GM12878 (cell line): Measurements from ENCODE around the gene MST1R. TPM values are rescaled to one million over a fixed set of nuclear protein-coding genes. Genes with fewer than 3 reads are reported as not detected.

Experiments used
- ATAC-seq: fragments of 200-7000 bp; cut with Tn5 transposase; 3 replicates; pipeline ENCODE4 v1.9.1; 2020; ENCODE audit warnings: mild to moderate bottlenecking, moderate library complexity
- BruUV-seq: library from RNA; stranded (reverse); fragments of 400-500 nt; replicated peaks from 2 replicates; lab custom pipeline; 2021; lab: Mats Ljungman, UMichigan
- CTCF ChIA-PET: fragments of 300-600 bp; sonication (Branson Sonifier 250); formaldehyde crosslinking; extraction: SDS; loops from one replicate; lab custom pipeline; 2021; ENCODE audit warnings: inconsistent platforms; lab: Yijun Ruan, JAX
- POLR2A ChIA-PET: fragments of 350-600 bp; formaldehyde crosslinking; extraction: SDS; loops from one replicate; lab custom pipeline; 2021; ENCODE audit warnings: inconsistent platforms; lab: Charles Lee
- RAD21 ChIA-PET: fragments of 300-600 bp; sonication (Branson Sonifier 250); formaldehyde crosslinking; loops from one replicate; lab custom pipeline; 2023; ENCODE audit warnings: antibody characterized with exemption; ENCODE audit not compliant: unreplicated experiment; lab: Charles Lee
- SMC1A ChIA-PET: fragments of 300-600 bp; sonication (Branson Sonifier 250); formaldehyde crosslinking; loops from one replicate; lab custom pipeline; 2023; ENCODE audit not compliant: unreplicated experiment, uncharacterized antibody; lab: Charles Lee
- DNase-seq: peaks from one replicate; pipeline ENCODE4 v3.0.0-alpha.2; 2011; ENCODE audit warnings: low read depth, low spot score
- FAIRE-seq: peaks from 3 replicates; lab custom pipeline; 2011; peaks lifted over from hg19 to GRCh38; lab: Jason Lieb, UNC
- H2AFZ ChIP-seq: 2 replicates; pipeline ENCODE4 v1.6.0; 2011; ENCODE audit warnings: low read depth, low read length, control low read depth; ENCODE audit not compliant: control insufficient read depth
- H3K27ac ChIP-seq: 2 replicates; pipeline ENCODE4 v1.5.1; 2011; ENCODE audit warnings: control low read depth; ENCODE audit not compliant: control insufficient read depth, insufficient read depth
- H3K27me3 ChIP-seq, 2 experiments: replicated peaks in 1 of 2; 2 replicates each; pipeline versions ENCODE4 v1.6.0 to v1.6.1; 2011; ENCODE audit warnings: low read length in 1 of 2; ENCODE audit not compliant: control insufficient read depth in 2 of 2, insufficient read depth in 2 of 2
- H3K36me3 ChIP-seq, 2 experiments: 2 replicates each; pipeline ENCODE4 v1.5.1; 2011; ENCODE audit warnings: low read length in 1 of 2; ENCODE audit not compliant: control insufficient read depth in 2 of 2, insufficient read depth in 2 of 2
- H3K4me1 ChIP-seq: 2 replicates; pipeline ENCODE4 v1.6.1; 2011; ENCODE audit warnings: mild to moderate bottlenecking, low read length, moderate library complexity, mixed read lengths; ENCODE audit not compliant: control insufficient read depth, insufficient read depth
- H3K4me2 ChIP-seq: 2 replicates; pipeline ENCODE4 v1.6.0; 2011; ENCODE audit warnings: control low read depth; ENCODE audit not compliant: control insufficient read depth, insufficient read depth
- H3K4me3 ChIP-seq: fragments of 200-600 bp; sonication (generic); 2 replicates; pipeline ENCODE4 v1.5.1; 2016
- H3K79me2 ChIP-seq: 2 replicates; pipeline ENCODE4 v1.6.0; 2011; ENCODE audit warnings: low read length; ENCODE audit not compliant: control insufficient read depth, insufficient read depth
- H3K9ac ChIP-seq: 2 replicates; pipeline ENCODE4 v1.8.0; 2011; ENCODE audit warnings: low read length, control low read depth, mixed read lengths; ENCODE audit not compliant: control insufficient read depth, insufficient read depth
- H3K9me3 ChIP-seq: replicated peaks from 3 replicates; pipeline ENCODE4 v1.5.1; 2011; ENCODE audit warnings: mild to moderate bottlenecking, low read length; ENCODE audit not compliant: control insufficient read depth, insufficient read depth
- H4K20me1 ChIP-seq: 2 replicates; pipeline ENCODE4 v1.6.0; 2011; ENCODE audit not compliant: control insufficient read depth, insufficient read depth
- EZH2 ChIP-seq: IDR thresholded peaks from 2 replicates; pipeline ENCODE4 v1.6.1; 2012; ENCODE audit warnings: low read depth, mild to moderate bottlenecking, control low read depth, inconsistent platforms, low read length, borderline replicate concordance; ENCODE audit not compliant: control insufficient read depth
- IKZF1 ChIP-seq: fragments of 450-650 bp; conservative IDR thresholded peaks from 2 replicates; pipeline ENCODE4 v1.6.1; 2017; ENCODE audit warnings: antibody characterized with exemption, mild to moderate bottlenecking
- IKZF2 ChIP-seq, 2 experiments: fragments of 450-650 bp; IDR thresholded peaks; 2 replicates each; pipeline ENCODE4 v1.6.1; 2017; ENCODE audit warnings: mild to moderate bottlenecking in 2 of 2, moderate library complexity in 2 of 2
- IRF4 ChIP-seq: IDR thresholded peaks from 2 replicates; pipeline ENCODE4 v1.6.1; 2011; ENCODE audit warnings: low read depth, low read length
- LARP7 ChIP-seq: fragments of 450-650 bp; IDR thresholded peaks from 2 replicates; pipeline ENCODE4 v1.6.1; 2017; ENCODE audit warnings: mild to moderate bottlenecking
- MTA2 ChIP-seq: fragments of 450-650 bp; IDR thresholded peaks from 2 replicates; pipeline ENCODE4 v1.6.1; 2016; ENCODE audit warnings: low read depth, mild to moderate bottlenecking, moderate library complexity
- MTA3 ChIP-seq: IDR thresholded peaks from 2 replicates; pipeline ENCODE4 v1.6.1; 2012; ENCODE audit warnings: low read length, inconsistent platforms, borderline replicate concordance
- MXI1 ChIP-seq: fragments of 150-350 bp; IDR thresholded peaks from 2 replicates; pipeline ENCODE4 v1.6.1; 2011; ENCODE audit warnings: low read depth, mild to moderate bottlenecking, inconsistent platforms, low read length, improper control_type of control experiment
- NFYB ChIP-seq: IDR thresholded peaks from 2 replicates; pipeline ENCODE4 v1.6.1; 2011; ENCODE audit warnings: low read depth, mild to moderate bottlenecking, low read length, improper control_type of control experiment, moderate library complexity; ENCODE audit not compliant: insufficient read depth
- NR2C2 ChIP-seq: IDR thresholded peaks from 2 replicates; pipeline ENCODE4 v1.6.1; 2011; ENCODE audit warnings: borderline replicate concordance, low read depth; ENCODE audit not compliant: control insufficient read depth, insufficient read length
- PML ChIP-seq: IDR thresholded peaks from 2 replicates; pipeline ENCODE4 v1.6.1; 2012; ENCODE audit warnings: low read length, inconsistent platforms
- POLR2AphosphoS2 ChIP-seq: IDR thresholded peaks from 2 replicates; pipeline ENCODE4 v1.6.1; 2011; ENCODE audit warnings: low read depth, mild to moderate bottlenecking, low read length, improper control_type of control experiment, moderate library complexity
- RAD21 ChIP-seq: IDR thresholded peaks from 2 replicates; pipeline ENCODE4 v1.6.1; 2011; ENCODE audit warnings: mild to moderate bottlenecking, low read depth, low read length, moderate library complexity; ENCODE audit not compliant: insufficient read depth
- RAD51 ChIP-seq: fragments of 450-650 bp; IDR thresholded peaks from 2 replicates; pipeline ENCODE4 v1.6.1; 2016; ENCODE audit warnings: moderate library complexity, mild to moderate bottlenecking, inconsistent platforms
- RELA ChIP-seq: fragments of 450-650 bp; IDR thresholded peaks from 2 replicates; pipeline ENCODE4 v1.8.0; 2014; ENCODE audit warnings: borderline replicate concordance; ENCODE audit not compliant: partially characterized antibody
- SMC3 ChIP-seq: IDR thresholded peaks from 2 replicates; pipeline ENCODE4 v1.6.1; 2011; ENCODE audit warnings: low read length, improper control_type of control experiment, borderline replicate concordance
- YY1 ChIP-seq: IDR thresholded peaks from 2 replicates; pipeline ENCODE4 v1.6.1; 2011; ENCODE audit warnings: low read depth, mild to moderate bottlenecking, low read length
- ZNF217 ChIP-seq: fragments of 450-650 bp; IDR thresholded peaks from 2 replicates; pipeline ENCODE4 v1.6.1; 2017; ENCODE audit warnings: antibody characterized with exemption, mild to moderate bottlenecking
- WGBS: methylation state at CpG from one replicate; pipeline ENCODE4 v1.1.6; 2016; ENCODE audit warnings: low lambda C conversion rate; ENCODE audit not compliant: insufficient replicate concordance, insufficient coverage; ENCODE audit errors: missing lambda C conversion rate; 5-methylcytosine and 5-hydroxymethylcytosine counted together
- in situ Hi-C: fragments of 300-500 bp; cut with MboI; formaldehyde crosslinking; loops from 9 replicates; pipeline ENCODE4 v1.14.3; 2018; ENCODE audit warnings: mixed read lengths
- intact Hi-C: fragments of 100-400 bp; cut with micrococcal nuclease; formaldehyde crosslinking; loops from one replicate; pipeline ENCODE4 v1.14.2; 2022; ENCODE audit not compliant: unreplicated experiment
- polyA plus RNA-seq, 11 experiments: library from polyadenylated mRNA; depleted of rRNA in 4 of 11; unstranded in 6 of 11; stranded (reverse) in 5 of 11; fragments of >200 nt; fragmentation: Nextera tagmentation in 4 of 11; fragmentation: Illumina TruSeq in 1 of 11; extraction: Ambion mirVana in 4 of 11; extraction: Trizol in 1 of 11; gene quantifications; 1 replicate in 1 of 11; 2 replicates in 10 of 11; pipeline versions ENCODE4 v1.2.1 to v1.2.3, GENCODE V29; 2011 to 2016; ENCODE audit warnings: inconsistent platforms in 2 of 11, missing spikeins in 2 of 11, low read depth in 1 of 11
- total RNA-seq, 4 experiments: library from RNA; depleted of rRNA in 3 of 4; stranded (reverse); fragments of >200 nt in 3 of 4; fragmentation: Illumina TruSeq in 1 of 4; extraction: Trizol in 1 of 4; gene quantifications; 2 replicates each; pipeline versions ENCODE4 v1.2.1 to v1.2.3, GENCODE V29; 2013 to 2021
- TF ChIP-seq, protein P1 (sequence below), 3 experiments: IDR thresholded peaks in 2 of 3; conservative IDR thresholded peaks in 1 of 3; 2 replicates each; pipeline ENCODE4 v1.5.1; 2011; ENCODE audit warnings: low read depth in 3 of 3, low read length in 3 of 3, mild to moderate bottlenecking in 3 of 3, control low read depth in 2 of 3, moderate library complexity in 2 of 3, inconsistent platforms in 1 of 3, mixed read lengths in 1 of 3; ENCODE audit not compliant: control insufficient read depth in 2 of 3, insufficient read depth in 1 of 3; ENCODE audit errors: extremely low read depth in 1 of 3
- TF ChIP-seq, protein P2 (sequence below): fragments of 450-650 bp; IDR thresholded peaks from 2 replicates; pipeline ENCODE4 v1.6.1; 2017; ENCODE audit warnings: mild to moderate bottlenecking

Gene MST1R
- total and polyA plus RNA-seq, 10 of the 15 experiments (the other 5 are each of a cell fraction or from before 2014, with no cell fraction given): 0.40 to 5.6 (median 1.2) TPM

DNA sequence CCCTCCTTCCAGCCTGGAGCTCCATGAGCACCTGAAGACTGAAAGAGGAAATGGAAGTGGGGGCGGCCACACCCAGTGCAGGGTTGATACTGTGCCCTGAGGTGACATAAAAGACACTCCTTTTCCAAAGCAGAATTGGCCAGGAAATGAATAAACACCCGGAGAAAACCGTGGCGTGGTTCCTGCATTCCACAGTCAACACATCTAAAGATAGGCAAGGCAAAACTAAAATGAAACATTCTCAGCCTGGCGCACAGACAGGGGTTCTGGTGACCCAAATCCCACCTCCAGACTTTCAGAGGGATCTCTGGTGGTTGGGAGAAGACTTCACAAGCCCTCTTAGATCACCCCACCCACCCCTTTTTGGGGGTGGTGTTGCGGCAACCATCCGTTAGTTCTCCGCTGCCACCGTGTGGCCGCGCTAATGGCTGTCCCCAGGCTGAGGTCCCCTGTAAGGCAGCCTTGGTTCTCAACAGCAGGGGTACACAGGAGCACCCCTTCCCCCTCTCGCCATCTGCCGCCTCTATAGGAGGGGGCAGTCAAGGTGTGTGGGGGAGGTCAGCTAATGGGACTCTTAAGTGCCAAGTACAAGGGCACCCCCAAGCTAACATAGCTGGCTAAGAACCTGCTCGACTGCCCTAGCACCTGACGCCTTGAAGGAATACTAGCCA, 2.5 kb upstream of the MST1R start:
- POLR2A ChIA-PET: interaction anchor here (1.1 to 1.5 kb wide), 2 partner anchors 23 to 33 kb away, joined by 3 to 5 read pairs; partner anchors contain the start of genes MON1A and RBM6
- CTCF ChIA-PET: interaction anchor here (0.7 to 8.4 kb wide), 23 partner anchors 8 to 366 kb away, joined by 3 to 70 read pairs (median 4); partner anchors contain the start of gene INKA1
- TF ChIP-seq RELA (no peak), YY1 (peak; percentile 63; the same call in 1 of the 2 replicates), LARP7 (0 out of 2 replicates have a peak, but pooled peaks have one; percentile 39), NR2C2 (no peak), IRF4 (0 out of 2 replicates have a peak, but pooled peaks have one; percentile 23), NFYB (no peak), MTA2 (no peak), MTA3 (no peak), IKZF1 (peak; percentile 70), POLR2AphosphoS2 (no peak), MXI1 (no peak), IKZF2 (IDR thresholded peaks at IDR 0.05) (peak; percentile 39 to 63; a peak in 2 of 4 replicates), ZNF217 (no peak), PML (no peak), SMC3 (peak; percentile 53; the same call in 1 of the 2 replicates), RAD51 (no peak), EZH2 (no peak), RAD21 (peak; percentile 72)
- TF ChIP-seq, protein P1, sequence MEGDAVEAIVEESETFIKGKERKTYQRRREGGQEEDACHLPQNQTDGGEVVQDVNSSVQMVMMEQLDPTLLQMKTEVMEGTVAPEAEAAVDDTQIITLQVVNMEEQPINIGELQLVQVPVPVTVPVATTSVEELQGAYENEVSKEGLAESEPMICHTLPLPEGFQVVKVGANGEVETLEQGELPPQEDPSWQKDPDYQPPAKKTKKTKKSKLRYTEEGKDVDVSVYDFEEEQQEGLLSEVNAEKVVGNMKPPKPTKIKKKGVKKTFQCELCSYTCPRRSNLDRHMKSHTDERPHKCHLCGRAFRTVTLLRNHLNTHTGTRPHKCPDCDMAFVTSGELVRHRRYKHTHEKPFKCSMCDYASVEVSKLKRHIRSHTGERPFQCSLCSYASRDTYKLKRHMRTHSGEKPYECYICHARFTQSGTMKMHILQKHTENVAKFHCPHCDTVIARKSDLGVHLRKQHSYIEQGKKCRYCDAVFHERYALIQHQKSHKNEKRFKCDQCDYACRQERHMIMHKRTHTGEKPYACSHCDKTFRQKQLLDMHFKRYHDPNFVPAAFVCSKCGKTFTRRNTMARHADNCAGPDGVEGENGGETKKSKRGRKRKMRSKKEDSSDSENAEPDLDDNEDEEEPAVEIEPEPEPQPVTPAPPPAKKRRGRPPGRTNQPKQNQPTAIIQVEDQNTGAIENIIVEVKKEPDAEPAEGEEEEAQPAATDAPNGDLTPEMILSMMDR (IDR thresholded peaks at IDR 0.05 in 2 of 3, conservative IDR thresholded peaks at IDR 0.05 in 1 of 3; ENCODE audit: control insufficient read depth in 2 of 3, extremely low read depth in 1 of 3, insufficient read depth in 1 of 3, low read depth in 3 of 3, low read length in 3 of 3): peak; percentile 66 to 77 (median 71); a peak in 5 of 6 replicates
- TF ChIP-seq, protein P2, sequence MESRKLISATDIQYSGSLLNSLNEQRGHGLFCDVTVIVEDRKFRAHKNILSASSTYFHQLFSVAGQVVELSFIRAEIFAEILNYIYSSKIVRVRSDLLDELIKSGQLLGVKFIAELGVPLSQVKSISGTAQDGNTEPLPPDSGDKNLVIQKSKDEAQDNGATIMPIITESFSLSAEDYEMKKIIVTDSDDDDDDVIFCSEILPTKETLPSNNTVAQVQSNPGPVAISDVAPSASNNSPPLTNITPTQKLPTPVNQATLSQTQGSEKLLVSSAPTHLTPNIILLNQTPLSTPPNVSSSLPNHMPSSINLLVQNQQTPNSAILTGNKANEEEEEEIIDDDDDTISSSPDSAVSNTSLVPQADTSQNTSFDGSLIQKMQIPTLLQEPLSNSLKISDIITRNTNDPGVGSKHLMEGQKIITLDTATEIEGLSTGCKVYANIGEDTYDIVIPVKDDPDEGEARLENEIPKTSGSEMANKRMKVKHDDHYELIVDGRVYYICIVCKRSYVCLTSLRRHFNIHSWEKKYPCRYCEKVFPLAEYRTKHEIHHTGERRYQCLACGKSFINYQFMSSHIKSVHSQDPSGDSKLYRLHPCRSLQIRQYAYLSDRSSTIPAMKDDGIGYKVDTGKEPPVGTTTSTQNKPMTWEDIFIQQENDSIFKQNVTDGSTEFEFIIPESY: no peak

More for the DNA sequence above, 2.5 kb upstream of the MST1R start:
- SMC1A ChIA-PET: interaction anchor here (0.6 to 1.7 kb wide), 12 partner anchors 10 to 784 kb away, joined by 3 to 7 read pairs (median 4); partner anchors contain the start of gene INKA1
- RAD21 ChIA-PET: interaction anchor here (0.8 to 3.3 kb wide), 8 partner anchors 22 to 102 kb away, joined by 3 to 33 read pairs (median 6); partner anchors contain the start of genes INKA1, RBM6 and TRAIP
- DNase-seq (no peak), ATAC-seq (peak; percentile 72), FAIRE-seq (no peak)
- Histone ChIP-seq H3K79me2 (no peaks in the 10 kb centered on the region), H3K9ac (no peak overlapping the region; the same call in 1 of the 2 replicates), H2AFZ (peak overlapping the region; percentile 38), H3K27me3 (no peaks in the 10 kb centered on the region), H3K9me3 (no peaks in the 10 kb centered on the region), H4K20me1 (no peaks in the 10 kb centered on the region), H3K4me1 (peaks cover 25% of the 10 kb centered on the region), H3K4me3 (0 out of 2 replicates have a peak overlapping the region, but pooled peaks have one; percentile 3), H3K27ac (peak overlapping the region; percentile 46), H3K4me2 (peak overlapping the region; percentile 19), H3K36me3 (peaks cover 0 to 2% of the 10 kb centered on the region in 2 experiments; a peak in 2 of 4 replicates)
- WGBS: 17% methylated on average over 14 of the region's 15 CpGs
- in situ Hi-C loops: loop anchor here (5.0 kb wide), 1 partner anchor 104 kb away; the partner anchor contains the start of gene INKA1
- intact Hi-C loops: loop anchor here (1.0 to 5.0 kb wide), 4 partner anchors 49 to 203 kb away; partner anchors contain the start of genes INKA1 and TRAIP
- BruUV-seq: no TSS peak
